NCI-H524 (cell line): Measurements from ENCODE around the gene FNBP1.
"Not testable (repeated sequence)": the region's sequence is repeated elsewhere in the genome, so short reads cannot be mapped to it uniquely, and the experiment has no call there.

Experiments
- DNase-seq, 2 experiments: peaks; one replicate each; lab custom pipeline; 2025; lab: John Stamatoyannopoulos, UW

The FNBP1 gene

DNA sequence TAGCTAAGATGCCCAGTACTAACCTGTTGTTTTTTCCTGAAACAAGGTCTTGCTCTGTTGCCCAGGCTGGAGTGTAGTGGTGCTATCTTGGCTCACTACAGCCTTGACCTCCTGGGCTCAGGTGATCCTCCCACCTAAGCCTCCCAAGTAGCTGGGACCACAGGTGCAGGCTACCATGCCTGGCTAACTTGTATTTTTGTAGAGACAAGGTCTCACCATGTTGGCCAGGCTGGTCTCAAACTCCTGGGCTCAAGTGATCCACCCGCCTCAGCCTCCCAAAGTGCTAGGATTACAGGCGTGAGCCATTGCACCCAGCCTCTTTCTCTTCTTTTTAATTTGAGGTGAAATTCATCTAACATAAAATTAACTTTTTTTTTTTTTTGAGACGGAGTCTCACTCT is 21.1 kb downstream of the FNBP1 start:
- not testable (repeated sequence) for DNase-seq

DNA sequence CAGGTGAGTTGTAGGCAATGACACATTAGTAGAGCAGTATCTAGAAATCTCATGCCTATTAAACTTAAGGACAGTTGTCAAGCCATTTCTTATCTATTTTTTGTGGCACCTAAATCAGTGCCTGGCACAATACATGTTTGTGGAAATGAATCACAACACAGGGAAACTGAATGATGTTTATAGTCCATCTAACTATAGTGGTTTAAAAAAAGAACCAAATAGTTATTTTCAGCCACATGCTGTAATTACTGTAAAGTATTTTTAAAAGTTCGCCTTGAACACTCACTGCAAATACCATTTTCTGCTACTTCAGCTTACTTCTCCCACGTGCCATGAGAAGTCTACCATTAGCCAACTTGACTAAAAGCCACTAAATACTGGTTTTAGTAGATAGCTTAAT is 21.9 kb downstream of the FNBP1 start:
- DNase-seq, result no peak

DNA sequence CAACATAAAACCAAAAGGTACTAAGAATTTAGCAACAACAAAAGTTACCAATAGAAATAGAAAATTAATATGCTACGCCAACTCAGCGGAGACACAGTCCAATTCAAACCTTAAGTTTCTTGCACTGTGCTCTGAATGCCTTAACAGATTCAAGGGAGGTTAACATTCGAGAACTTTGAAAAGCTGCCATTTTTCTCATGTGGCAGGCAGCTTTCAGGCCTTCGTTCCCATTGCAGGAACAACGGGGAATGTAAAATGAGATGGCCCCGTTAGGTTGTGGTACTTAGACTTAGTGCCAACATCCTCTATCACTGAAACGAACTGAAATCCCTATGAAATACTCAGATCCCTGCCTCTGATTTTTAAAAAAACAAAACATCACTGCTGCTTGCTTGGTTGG is 22.4 kb downstream of the FNBP1 start:
- DNase-seq, result no peak

DNA sequence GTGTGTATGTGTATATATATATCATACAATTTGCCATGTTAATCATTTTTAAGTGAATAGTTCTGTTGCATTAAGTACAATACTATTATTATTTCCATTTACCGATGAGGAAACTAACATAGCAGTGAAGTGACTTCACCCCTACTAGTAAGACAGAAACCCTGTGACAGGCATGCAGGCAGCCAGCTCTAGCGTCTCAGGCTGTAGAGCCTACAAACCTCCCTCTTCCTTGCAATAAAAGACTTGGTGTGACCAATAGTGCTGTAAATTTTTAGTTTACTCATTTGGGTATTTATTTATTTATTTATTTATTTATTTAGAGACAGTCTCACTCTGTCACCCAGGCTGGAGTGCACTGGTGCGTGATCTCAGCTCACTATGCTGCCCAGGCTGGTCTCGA is 24.7 kb downstream of the FNBP1 start:
- DNase-seq, result no peak

DNA sequence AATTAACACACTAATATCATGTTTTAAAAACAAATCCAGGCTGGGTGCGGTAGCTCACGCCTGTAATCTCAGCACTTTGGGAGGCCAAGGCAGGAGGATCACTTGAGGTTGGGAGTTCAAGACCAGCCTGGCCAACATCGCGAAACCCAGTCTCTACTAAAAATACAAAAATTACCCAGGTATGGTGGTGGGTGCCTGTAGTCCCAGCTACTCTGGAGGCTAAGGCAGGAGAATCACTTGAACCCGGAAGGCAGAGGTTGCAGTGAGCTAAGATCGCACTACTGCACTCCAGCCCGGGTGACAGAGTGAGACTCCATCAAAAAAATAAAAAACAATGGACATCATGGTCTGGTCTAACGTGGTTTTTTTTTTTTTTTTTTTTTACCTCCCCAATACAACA is 25.5 kb downstream of the FNBP1 start:
- not testable (repeated sequence) for DNase-seq

DNA sequence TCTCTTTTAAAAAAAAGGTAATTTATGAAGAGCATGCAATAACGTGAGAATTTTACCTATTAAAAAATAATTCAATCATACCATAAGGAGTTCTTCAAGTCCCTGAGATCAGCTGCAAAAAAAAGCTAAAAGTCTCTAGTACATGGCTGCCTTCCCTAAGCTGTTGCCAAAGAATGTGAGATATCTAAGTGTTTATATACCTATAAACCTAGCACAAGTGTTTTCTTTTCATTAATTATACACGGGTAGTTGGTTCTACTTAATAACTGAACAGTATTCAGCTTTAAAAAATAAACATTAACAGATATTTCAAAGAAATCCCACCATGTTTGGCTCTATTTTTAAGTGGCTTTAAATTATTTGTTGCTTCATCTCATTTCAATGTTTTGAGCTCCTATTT is 25.9 kb downstream of the FNBP1 start:
- no peak for DNase-seq

DNA sequence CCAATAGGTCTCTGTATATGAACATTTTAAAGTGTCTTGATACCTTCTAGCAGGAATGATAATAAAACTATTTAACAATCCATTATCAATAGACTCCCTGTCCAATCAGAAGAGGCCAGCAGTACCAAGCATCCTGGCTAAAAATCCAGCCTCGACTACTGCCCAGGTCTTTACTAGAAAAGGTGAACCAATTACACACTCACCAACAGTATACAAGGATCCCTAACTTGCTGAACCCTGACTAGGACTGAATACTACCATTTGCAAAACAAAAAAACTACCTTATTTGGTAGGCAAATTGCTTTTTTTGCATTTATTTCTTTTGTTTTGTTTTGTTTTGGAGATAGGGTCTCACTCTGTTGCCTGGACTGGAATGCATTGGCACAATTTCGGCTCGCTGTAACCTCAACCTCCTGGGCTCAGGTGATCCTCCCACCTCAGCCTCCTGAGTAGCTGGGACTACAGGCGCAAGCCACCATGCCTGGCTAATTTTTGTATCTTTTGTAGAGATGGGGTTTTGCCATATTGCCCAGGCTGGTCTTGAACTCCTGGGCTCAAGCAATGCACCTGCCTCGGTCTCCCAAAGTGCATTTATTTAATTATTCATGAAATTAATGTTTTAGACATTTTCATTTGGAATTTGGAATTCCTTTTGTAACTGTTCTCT is 27.5 kb downstream of the FNBP1 start:
- DNase-seq, result no peak

DNA sequence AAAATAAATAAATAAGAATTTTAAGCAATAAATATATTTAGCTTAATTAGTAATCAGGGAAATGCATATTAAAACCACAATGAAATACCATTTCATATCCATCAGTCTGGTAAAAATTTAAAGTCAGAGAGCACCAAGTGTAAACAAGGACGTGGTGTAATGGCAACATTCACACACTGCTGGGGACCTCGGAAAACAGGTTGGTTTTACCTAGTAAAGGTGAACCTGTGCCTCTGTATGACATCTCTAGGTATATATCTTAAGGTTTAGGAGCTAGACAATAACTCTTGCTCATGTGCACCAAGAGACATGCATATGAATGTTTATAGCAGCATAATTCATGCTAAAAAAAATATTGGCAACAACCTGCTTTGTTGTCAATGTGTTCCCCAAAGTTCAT is 29.7 kb downstream of the FNBP1 start:
- DNase-seq, result no peak

DNA sequence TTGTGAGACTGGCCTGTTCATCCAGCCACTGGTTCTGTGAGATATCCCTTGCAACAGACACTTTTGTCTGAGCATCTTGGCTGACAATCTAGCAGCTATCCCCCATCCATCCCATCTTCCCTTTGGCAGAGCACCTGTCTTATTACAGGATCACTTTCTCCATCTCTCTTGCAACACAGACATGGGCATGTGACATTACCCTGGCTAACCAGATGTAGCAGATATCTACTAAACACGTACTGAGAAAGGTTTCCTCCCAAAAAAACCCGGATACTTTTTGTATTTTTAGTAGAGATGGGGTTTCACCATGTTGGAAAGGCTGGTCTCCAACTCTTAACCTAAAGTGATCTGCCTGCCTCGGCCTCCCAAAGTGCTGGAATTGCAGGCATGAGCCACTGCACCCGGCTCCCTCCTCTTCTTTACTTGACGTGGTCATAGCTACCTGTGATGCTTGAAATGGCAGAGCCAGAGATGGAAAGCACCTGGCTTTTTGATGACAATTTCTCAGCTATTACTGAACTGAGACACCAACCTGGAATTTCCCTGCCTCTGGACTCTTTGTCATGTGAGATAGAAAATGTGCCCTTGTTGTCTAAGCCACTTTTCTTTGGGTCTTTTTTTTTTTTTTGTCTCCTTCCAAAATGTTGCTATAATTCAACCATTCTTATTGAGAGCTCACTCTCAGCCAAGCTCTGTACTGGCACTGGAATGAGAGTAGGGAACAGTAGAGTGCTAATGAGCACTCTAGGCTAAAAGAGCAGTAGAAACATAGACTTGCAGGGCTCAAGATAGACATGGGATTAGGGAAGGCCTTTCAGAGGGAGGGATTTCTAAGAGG is 32.6 kb downstream of the FNBP1 start:
- no peak for DNase-seq

DNA sequence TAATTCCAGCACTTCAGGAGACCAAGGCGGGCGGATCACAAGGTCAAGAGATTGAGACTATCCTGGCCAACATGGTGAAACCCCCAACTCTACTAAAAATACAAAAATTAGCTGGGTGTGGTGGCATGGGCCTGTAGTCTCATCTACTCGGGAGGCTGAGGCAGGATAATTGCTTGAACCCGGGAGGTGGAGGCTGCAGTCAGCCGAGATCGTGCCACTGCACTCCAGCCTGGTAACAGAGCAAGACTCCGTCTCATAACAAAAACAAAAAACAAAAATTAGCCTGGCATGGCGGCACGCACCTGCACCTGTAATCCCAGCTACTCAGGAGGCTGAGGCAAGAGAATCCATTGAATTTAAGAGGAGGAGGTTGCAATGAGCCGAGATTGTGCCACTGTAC is 33.4 kb downstream of the FNBP1 start:
- DNase-seq, result not testable (repeated sequence)

DNA sequence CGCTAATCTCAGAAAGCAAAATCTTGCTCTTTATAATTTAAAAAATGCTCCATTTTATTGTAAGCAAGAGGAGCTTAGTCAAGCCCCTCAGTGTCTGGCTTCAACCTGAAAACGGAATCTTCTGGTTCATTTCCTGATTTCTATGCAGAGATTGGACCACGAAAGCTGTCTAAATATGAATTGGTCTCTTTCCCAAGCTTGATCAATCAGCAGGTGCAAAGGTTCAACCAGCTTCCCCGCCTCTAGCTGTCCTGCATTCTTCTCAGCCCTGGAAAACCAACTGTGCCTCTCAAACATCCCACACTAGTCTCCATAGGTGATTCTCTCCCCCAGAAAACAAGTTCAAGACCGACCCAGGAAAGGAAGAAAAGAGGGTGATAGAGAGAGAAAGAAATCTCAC is 34.5 kb downstream of the FNBP1 start:
- DNase-seq, result no peak

DNA sequence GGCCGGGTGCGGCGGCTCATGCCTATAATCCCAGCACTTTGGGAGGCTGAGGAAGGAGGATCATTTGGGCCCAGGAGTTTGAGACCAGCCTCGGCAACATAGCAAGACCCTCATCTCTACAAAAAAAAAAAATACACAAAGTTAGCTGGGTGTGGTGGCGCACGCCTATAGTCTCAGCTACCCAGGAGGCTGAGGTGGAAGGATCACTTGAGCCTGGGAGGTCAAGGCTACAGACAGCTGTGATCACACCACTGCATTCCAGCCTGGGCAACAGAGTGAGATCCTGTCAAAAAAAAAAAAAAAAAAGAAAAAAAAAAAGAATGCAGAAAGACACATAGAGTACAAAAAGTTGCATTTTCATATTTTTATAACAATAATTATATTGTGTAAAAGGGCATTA is 36.0 kb downstream of the FNBP1 start:
- DNase-seq, result not testable (repeated sequence)

DNA sequence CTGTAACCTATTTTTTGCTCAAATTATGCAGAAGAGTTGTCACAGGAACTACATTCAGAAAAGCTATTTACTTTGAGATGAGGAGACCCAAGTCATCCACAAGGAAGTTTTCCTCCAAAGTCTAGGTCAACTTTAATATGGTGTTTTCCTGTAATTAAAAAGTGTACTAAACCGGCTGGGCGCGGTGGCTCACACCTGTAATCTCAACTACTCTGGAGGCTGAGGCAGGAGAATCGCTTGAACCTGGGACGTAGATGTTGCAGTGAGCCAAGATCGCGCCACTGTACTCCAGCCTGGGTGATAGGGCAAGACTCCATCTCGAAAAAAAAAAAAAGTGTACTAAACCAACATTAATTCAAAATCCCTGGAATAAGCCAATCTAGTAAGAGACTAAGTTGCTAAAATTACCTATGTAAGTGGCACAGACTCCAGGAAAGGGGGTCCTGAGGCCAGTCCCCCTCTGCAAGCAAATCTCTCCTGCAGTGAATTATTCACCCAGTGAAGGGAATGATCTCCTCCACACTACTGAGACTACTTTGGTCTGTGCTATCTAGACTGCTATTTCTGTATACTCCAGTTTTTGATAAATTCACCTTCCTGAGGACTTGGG is 38.9 kb downstream of the FNBP1 start:
- DNase-seq, result no peak

DNA sequence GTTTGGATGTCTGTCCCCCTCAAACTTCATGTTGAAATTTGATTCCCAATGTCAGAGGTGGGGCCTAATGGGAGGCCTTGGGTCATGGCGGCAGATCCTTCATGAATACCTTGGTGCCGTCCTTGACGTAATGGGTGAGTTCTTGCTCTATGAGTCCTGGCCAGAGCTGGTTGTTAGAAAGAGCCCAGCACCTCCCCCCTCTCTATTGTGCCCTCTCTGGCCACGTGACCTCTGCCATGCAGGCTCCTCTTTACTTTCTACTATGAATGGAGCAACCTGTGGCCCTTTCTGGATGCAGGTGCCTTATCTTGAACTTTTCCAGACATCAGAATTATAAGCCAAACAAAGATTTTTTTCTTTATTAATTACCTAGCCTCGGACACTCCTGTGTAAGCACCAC is 40.7 kb downstream of the FNBP1 start:
- DNase-seq, result no peak

DNA sequence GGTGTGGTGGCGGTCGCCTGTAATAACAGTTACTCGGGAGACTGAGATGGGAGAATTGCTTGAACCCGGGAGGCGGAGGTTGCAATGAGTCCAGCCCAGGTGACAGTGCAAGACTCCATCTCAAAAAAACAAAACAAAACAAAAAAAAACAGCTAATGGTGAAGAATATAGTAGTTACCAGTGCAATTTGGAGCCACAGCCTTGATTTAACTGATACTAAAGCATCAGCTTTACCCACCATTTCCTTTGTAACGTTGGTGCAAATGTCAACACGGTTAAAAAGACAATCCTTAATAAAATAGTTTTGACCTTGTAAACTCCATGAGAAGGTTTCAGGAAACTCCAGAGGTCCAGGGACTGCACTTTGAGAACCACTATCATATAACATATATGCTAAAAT is 41.8 kb downstream of the FNBP1 start:
- DNase-seq, result no peak

DNA sequence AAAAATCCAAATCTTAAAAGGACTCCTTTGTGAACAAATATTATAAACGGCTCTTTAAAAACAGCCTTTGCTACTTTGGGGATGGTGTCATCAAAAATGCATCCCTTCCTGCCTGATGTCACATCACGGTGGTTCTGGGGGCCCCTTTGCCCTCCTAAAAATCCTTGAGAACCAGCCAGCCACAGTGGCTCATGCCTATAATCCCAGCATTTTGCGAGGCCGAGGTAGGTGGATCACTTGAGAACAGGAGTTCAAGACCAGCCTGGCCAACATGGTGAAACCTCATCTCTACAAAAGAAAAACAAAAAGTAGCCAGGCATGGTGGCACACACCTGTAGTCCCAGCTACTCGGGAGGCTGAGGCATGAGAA is 43.9 kb downstream of the FNBP1 start:
- DNase-seq, result no peak

DNA sequence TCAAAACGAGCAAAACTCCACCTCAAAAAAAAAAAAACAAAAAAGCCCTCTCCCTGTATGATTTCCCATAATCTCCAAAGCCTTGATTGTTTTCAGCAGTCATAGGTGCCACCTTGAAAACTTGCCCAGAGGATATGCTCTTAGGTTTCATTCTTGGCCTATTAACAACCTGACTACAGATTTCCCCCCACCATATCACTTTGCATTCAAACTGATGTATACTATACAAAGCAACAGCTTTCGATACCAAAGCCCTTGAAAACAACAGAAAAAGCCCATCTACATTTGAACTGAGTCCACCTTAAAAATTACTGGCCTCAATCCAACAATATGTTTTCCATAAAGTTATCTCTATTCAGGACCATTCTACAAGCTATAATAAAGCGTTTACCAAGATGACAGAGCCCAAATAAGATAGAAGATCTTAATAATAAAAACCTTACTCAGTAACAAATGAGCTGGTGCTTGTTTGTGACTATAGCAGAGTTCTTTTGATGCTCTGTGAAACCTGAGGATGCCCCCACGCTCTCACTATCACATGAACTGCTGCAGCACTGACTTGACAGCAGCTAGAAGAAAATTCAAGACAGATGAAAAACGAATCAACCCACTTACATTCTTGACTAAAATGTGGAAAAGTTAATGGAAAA is 44.4 kb downstream of the FNBP1 start:
- DNase-seq, result no peak

DNA sequence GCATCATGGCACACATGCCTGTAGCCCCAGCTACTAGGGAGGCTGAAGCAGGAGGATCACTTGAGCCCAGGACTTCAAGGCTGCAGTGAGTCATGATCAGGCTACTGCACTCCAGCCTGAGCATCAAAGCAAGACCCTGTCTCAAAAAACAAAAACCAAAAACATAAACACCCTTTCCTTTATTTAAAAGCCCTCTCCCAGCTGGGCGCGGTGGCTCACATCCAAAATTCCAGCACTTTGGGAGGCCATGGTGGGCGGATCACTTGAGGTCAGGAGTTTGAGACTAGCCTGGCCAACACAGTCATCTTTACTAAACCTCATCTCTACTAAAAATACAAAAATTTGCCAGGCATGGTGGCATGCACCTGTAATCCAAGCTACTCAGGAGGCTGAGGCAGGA is 45.3 kb downstream of the FNBP1 start:
- not testable (repeated sequence) for DNase-seq

DNA sequence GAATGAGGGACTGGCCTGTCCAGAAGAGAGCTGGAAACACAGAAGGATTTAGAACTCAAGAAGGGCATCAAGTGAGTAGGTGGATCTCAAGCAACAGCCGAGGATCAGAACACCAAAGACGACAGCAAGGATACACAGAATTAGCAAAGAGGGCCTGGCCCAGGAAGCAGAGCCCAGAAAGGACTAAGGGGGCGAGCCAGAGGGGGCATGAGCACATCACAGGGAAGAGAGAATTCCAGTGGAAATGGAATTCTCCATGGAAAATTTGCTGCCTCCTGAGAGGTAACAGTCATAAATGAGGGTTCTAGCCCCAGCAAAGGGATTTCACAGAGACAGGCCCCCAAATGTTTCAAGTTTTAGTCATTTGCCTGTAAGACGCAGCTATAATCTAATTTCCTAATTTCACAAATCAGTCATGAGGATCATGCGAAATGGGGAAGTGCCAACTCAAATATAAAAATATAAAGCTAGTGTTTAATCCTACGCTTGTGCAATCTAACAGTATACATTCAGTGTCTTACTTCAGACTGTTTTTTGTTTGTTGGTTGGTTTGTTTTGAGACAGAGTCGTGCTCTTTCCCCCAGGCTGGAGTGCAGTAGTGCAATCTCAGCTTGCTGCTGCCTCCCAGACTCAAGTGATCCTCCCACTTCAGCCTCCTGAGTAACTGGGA is 46.7 kb downstream of the FNBP1 start:
- DNase-seq, result no peak

DNA sequence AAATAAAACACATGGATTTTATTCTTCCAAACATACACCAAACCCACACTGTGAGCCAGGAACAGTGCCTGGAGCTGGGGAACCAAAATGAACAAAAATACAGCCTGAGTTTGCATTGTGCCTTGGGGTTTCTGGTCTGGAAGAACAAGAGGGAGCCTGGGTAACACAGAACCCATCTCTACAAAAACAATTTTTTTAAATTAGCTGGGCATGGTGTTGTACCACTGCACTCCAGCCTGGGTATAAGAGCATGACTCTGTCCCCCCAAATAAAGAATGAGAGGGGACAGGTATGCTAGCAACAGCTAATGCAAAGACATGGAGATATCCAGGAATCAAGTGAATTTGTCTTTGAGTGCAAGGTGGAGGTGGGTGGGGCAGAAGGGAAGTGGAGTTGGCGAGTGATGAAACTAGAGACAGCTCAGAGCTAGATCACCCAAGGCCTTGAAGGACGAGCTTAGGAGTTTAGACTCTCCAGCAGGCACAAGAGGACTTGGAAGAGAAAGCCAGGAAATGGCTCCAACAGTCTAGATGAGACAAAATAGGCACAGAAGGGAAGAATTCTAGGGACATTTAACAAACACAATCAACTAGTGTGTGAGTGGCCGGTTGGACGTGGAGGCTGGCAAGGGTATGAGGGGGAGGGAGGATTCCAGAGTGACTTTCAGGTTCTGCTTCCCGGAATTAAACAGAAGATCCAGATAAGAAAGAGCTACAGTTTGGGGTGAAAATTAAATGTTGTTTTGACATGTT is 47.4 kb downstream of the FNBP1 start:
- no peak for DNase-seq

DNA sequence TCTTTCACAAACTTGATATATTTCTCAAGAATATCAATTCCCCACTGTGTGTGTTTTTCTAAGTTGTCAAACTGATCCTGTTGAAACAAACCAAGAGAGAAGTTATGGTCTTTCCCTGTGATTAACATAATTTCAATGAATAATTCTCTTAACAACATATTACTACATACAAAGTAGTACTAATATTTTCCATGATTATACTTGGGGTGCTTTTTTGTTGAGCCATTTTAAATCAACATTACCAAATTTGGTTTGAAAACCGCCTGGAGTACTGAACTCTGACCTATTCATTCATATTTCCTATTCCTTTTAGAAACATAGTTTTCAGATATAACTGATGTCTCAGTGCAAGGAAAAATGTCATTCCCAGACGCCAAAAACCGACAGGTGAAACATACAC is 48.1 kb downstream of the FNBP1 start:
- no peak for DNase-seq

DNA sequence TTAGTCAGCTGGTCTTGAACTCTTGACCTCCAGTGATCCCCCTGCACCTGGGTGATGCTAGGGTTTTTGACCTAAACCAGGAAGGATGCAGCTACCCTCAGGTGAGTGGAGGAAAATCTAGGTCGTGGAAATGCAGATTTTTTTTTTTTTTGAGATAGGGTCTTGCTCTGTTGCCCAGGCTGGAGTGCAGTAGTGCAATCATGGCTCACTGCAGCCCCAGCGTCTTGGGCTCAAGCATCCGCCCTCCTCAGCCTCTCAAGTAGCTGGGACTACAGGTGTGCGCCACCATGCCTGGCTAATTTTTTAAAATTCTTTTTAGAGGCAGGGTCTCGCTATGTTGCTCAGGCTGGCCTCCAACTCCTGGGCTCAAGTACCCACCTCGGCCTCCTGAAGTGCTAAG is 51.9 kb downstream of the FNBP1 start:
- DNase-seq, result not testable (repeated sequence)
